Psoas muscle (tissue), 8 donors: ENCODE results near the gene ACSS2. TPM values are rescaled to one million over a fixed set of nuclear protein-coding genes. Genes with fewer than 3 reads are reported as not detected.
A peak's percentile ranks its signal among the peaks of the same experiment; 100 is the strongest.

ENCODE experiments used
- ATAC-seq, 4 donors: fragments of 200-7000 bp; cut with Tn5 transposase; one replicate each; pipeline ENCODE4 v1.9.1; 2020; ENCODE audit warnings: moderate library complexity in 3 of 4, mild to moderate bottlenecking in 2 of 4
- DNase-seq, 2 donors: peaks; one replicate each; pipeline ENCODE4 v3.0.0-alpha.2; 2020
- H3K27ac ChIP-seq: fragments of 200-600 bp; one replicate; pipeline ENCODE4 v1.8.0; 2022
- H3K27me3 ChIP-seq, 3 donors: fragments of 200-600 bp in 1 of 3; one replicate each; pipeline versions ENCODE4 v1.6.1 to v1.8.0; 2013 to 2022; ENCODE audit warnings: low read length in 2 of 3, mild to moderate bottlenecking in 2 of 3, moderate library complexity in 1 of 3; ENCODE audit not compliant: insufficient read depth in 3 of 3
- H3K36me3 ChIP-seq, 2 donors: fragments of 200-600 bp in 1 of 2; one replicate each; pipeline versions ENCODE4 v1.6.1 to v1.8.0; 2013 to 2022; ENCODE audit warnings: low read depth in 1 of 2, mild to moderate bottlenecking in 1 of 2, moderate library complexity in 1 of 2; ENCODE audit not compliant: insufficient read depth in 1 of 2
- H3K4me1 ChIP-seq: fragments of 200-600 bp; one replicate; pipeline ENCODE4 v1.8.0; 2022
- H3K4me3 ChIP-seq: fragments of 200-600 bp; one replicate; pipeline ENCODE4 v1.8.0; 2022; ENCODE audit warnings: mild to moderate bottlenecking
- H3K9me3 ChIP-seq: fragments of 200-600 bp; one replicate; pipeline ENCODE4 v1.8.0; 2022
- whole genome bisulfite sequencing, 3 donors: extraction: QIAGEN DNeasy Blood & Tissue Kit; methylation state at CpG; one replicate each; pipeline versions ENCODE4 v1.1.6 to v1.1.7; 2013; 5-methylcytosine and 5-hydroxymethylcytosine counted together
- intact Hi-C, 2 donors: fragments of 100-400 bp; cut with DNase I; formaldehyde crosslinking; loops; one replicate each; pipeline versions ENCODE4 v1.11.0 to v1.14.2; 2022
- polyA plus RNA-seq, 3 donors: library from polyadenylated mRNA; stranded (reverse); fragments of 200-250 nt; gene quantifications; one replicate each; pipeline ENCODE4 v1.2.3, GENCODE V29; 2013
- total RNA-seq, 4 donors: library from RNA; stranded (reverse); fragmentation: NEBNext Ultra II Directional in 2 of 4; extraction: Animal tissue kit (Norgen Biotek cat#: 25700) in 2 of 4; gene quantifications; one replicate each; pipeline versions ENCODE4 v1.2.1 to v1.2.4, GENCODE V29; 2021 to 2023
- TF ChIP-seq, protein P1 (sequence below): fragments of 200-600 bp; IDR thresholded peaks from one replicate; pipeline ENCODE4 v1.8.0; 2022; ENCODE audit warnings: antibody characterized with exemption
- donor health status: healthy with polysubstance abuse.
- donor health status: DM: no; HTN: no; CAD: no; lungs with moderate emphysema.
- donor health status: Bipolar disorder and iron deficiency.
- donor health status: healthy.
- donor health status: DM: yes; HTN: yes; CAD: no.
- donor health status: DM: no; HTN: no; CAD: no.
- donor health status: DM: no; HTN: no; CAD: no.
- donor health status: DM: yes; HTN: yes; CAD: no.

The ACSS2 gene
- total and polyA plus RNA-seq, 7 donors: 15.9 to 161 (median 106) TPM

DNA sequence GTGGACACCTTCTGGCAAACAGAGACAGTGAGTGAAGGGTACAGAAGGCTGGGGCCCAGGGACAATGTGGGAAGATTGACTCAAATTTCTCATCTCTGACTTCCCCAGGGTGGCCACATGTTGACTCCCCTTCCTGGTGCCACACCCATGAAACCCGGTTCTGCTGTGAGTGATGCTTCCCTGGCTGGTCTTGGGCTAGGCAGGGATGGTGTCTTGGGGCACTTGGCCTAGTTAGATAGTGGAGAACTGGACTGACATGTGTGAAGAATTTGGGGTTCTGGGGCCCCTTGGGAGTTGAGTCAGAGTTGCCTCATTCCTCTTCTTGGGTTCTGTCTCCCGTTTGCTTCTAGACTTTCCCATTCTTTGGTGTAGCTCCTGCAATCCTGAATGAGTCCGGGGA is 45.0 kb downstream of the ACSS2 start:
- intact Hi-C loops: no loop called here

DNA sequence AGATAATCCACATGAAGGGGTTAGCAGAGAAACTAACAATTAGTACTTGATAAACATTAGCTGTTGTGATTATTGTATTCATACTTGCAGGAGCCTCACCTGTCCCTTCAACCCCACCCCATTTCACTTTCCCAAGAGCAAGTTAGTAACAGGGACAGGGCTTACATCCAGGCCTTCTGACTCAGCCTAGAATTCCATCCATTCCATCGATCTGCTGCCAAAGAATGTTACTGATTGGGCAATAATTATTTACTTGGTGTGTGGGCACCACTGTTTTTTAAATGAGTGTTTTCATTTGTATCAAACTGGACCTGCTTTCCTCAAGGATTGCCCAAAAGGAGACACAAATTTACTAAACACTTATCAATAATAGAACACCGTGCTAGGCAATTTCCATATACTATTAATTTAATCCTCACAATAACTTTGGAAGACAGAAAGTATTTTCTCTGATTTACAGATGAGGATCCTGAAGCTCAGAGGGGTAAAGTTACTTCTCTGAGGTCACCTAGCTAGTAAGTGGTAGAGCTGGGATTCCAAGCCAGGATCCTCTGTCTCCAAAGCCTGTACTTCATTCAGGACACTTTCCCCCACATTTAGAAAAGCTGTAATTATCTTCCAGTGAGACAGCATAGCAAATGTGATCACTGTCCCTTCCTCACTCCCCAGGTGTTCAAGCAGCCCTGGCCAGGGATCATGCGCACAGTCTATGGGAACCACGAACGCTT is 46.4 kb downstream of the ACSS2 start:
- Histone ChIP-seq H3K27me3 (no peaks in the 10 kb centered on the region), H3K4me1 (peaks cover 34% of the 10 kb centered on the region), H3K27ac (peak overlapping the region; percentile 87), H3K9me3 (no peaks in the 10 kb centered on the region), H3K36me3 (peaks cover 4 to 84% of the 10 kb centered on the region in 2 donors), H3K4me3 (no peak overlapping the region)
- intact Hi-C loops: no loop called here
- ATAC-seq (peak; percentile 82 to 89 (median 86)), DNase-seq (no peak)
- TF ChIP-seq, protein P1, sequence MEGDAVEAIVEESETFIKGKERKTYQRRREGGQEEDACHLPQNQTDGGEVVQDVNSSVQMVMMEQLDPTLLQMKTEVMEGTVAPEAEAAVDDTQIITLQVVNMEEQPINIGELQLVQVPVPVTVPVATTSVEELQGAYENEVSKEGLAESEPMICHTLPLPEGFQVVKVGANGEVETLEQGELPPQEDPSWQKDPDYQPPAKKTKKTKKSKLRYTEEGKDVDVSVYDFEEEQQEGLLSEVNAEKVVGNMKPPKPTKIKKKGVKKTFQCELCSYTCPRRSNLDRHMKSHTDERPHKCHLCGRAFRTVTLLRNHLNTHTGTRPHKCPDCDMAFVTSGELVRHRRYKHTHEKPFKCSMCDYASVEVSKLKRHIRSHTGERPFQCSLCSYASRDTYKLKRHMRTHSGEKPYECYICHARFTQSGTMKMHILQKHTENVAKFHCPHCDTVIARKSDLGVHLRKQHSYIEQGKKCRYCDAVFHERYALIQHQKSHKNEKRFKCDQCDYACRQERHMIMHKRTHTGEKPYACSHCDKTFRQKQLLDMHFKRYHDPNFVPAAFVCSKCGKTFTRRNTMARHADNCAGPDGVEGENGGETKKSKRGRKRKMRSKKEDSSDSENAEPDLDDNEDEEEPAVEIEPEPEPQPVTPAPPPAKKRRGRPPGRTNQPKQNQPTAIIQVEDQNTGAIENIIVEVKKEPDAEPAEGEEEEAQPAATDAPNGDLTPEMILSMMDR: no peak
- WGBS, 3 donors: 42 to 53% (median 52%) methylated on average over 5 of the region's 5 CpGs

More for the DNA sequence above, 45.0 kb downstream of the ACSS2 start:
- Histone ChIP-seq H3K9me3 (no peaks in the 10 kb centered on the region), H3K4me3 (no peak overlapping the region), H3K27ac (peak overlapping the region; percentile 87), H3K4me1 (peaks cover 34% of the 10 kb centered on the region), H3K36me3 (peaks cover 4 to 76% of the 10 kb centered on the region in 2 donors), H3K27me3 (no peaks in the 10 kb centered on the region)
- TF ChIP-seq, protein P1: no peak
- ATAC-seq: no peak
- 70 to 79% (median 72%) methylated on average over 3 of the region's 3 CpGs for WGBS, 3 donors
- DNase-seq: no peak

DNA sequence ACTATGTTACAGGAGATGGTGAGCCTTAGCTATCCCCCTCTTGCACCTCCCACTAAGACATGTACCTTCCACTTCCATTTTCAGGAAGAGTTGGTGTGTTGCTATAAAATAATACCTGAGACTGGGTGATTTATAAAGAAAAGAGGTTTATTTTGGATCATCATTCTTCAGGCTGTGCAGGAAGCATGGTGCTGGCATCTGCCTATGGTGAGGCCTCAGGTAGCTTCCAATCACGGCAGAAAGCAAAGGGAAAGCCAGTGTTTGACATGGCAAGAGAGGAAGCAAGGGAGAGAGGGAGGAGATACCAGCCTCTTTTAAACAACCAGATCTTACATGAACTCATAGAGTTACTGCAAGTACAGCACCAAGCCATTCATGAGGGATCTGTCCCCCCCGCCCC is 47.0 kb downstream of the ACSS2 start:
- no peak for ATAC-seq
- no peak for DNase-seq
- TF ChIP-seq, protein P1: no peak
- no peak overlapping the region for H3K4me3 ChIP-seq
- H3K4me1 ChIP-seq: peaks cover 34% of the 10 kb centered on the region
- 91 to 96% (median 92%) methylated on average over 2 of the region's 2 CpGs for WGBS, 3 donors
- no peaks in the 10 kb centered on the region for H3K9me3 ChIP-seq
- intact Hi-C loops: no loop called here
- H3K36me3 ChIP-seq: peaks cover 4 to 84% of the 10 kb centered on the region in 2 donors
- no peaks in the 10 kb centered on the region for H3K27me3 ChIP-seq
- peak overlapping the region; percentile 87 for H3K27ac ChIP-seq

DNA sequence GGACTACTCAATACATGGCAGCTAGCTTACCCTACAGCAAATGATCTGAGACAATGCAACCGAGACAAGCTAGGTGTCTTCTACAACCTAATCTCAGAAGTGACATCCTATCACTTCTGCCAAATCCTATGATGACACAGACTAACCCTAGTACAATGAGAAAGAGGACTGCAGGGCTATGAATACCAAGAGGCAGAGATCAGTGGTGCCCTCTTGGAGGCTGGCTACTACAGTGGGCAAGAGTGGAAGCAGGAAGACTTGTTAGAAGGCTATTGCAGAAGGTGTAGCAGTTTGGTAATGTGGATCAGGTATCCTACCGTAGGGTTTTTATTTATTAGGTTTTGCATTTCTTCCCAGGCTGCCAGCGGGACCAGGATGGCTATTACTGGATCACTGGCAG is 48.9 kb downstream of the ACSS2 start:
- intact Hi-C loops: no loop called here
- TF ChIP-seq, protein P1: no peak
- Histone ChIP-seq H3K27me3 (no peaks in the 10 kb centered on the region), H3K4me3 (no peak overlapping the region), H3K36me3 (peaks cover 2 to 86% of the 10 kb centered on the region in 2 donors), H3K9me3 (no peaks in the 10 kb centered on the region), H3K27ac (peak overlapping the region; percentile 87), H3K4me1 (peaks cover 34% of the 10 kb centered on the region)
- WGBS, 3 donors: 28 to 53% (median 39%) methylated on average over 3 of the region's 3 CpGs
- peak; percentile 58 to 73 (median 64) for ATAC-seq
- no peak for DNase-seq
